ENCODE measurements around the gene TUBD1.

- TF ChIP-seq CTCF (conservative IDR thresholded peaks at IDR 0.05) (no peak), ZFX (IDR thresholded peaks at IDR 0.05) (no peak)
Measured at GRCh38 chr17:59814276-59814675, 78.5 kb downstream of the TUBD1 start.

Measured in C4-2B (cell line).